Measurements from ENCODE around the gene ENTPD7.
"Not testable (repeated sequence)": the region's sequence is repeated elsewhere in the genome, so short reads cannot be mapped to it uniquely, and the experiment has no call there.

The ENTPD7 gene

GRCh38 chr10:99740933-99741559, 81.7 kb downstream of the ENTPD7 start:
- FAIRE-seq (no peak), DNase-seq (ENCODE audit: insufficient read length, low spot score) (no peak)

GRCh38 chr10:99742254-99742653, 82.9 kb downstream of the ENTPD7 start:
- DNase-seq (ENCODE audit: insufficient read length, low spot score) (no peak), FAIRE-seq (no peak)

- DNase-seq (ENCODE audit: insufficient read length, low spot score), result no peak
Observed at GRCh38 chr10:99742701-99743100, 83.4 kb downstream of the ENTPD7 start.

GRCh38 chr10:99743841-99744240, 84.5 kb downstream of the ENTPD7 start:
- no peak for FAIRE-seq

More at GRCh38 chr10:99742701-99743100, 83.4 kb downstream of the ENTPD7 start:
- no peak for FAIRE-seq

GRCh38 chr10:99746166-99746565, 86.9 kb downstream of the ENTPD7 start:
- not testable (repeated sequence) for DNase-seq (ENCODE audit: insufficient read length, low spot score); FAIRE-seq

More at GRCh38 chr10:99743841-99744240, 84.5 kb downstream of the ENTPD7 start:
- no peak for DNase-seq (ENCODE audit: insufficient read length, low spot score)

- DNase-seq (ENCODE audit: insufficient read length, low spot score) (no peak), FAIRE-seq (no peak)
Observed at GRCh38 chr10:99748823-99749451, 89.6 kb downstream of the ENTPD7 start.

- DNase-seq (ENCODE audit: insufficient read length, low spot score) (no peak), FAIRE-seq (no peak)
Observed at GRCh38 chr10:99750641-99751040, 91.3 kb downstream of the ENTPD7 start.

- FAIRE-seq, result no peak
Observed at GRCh38 chr10:99754670-99755069, 95.4 kb downstream of the ENTPD7 start.

More at GRCh38 chr10:99754670-99755069, 95.4 kb downstream of the ENTPD7 start:
- DNase-seq (ENCODE audit: insufficient read length, low spot score), result no peak
